ENCODE data around the gene ANKRD12. TPM values are rescaled to one million over a fixed set of nuclear protein-coding genes. Genes with fewer than 3 reads are reported as not detected.
"Not testable (repeated sequence)": the region's sequence is repeated elsewhere in the genome, so short reads cannot be mapped to it uniquely, and the experiment has no call there.

ANKRD12 gene
- total and polyA plus RNA-seq, 2 donors (not counting 1 experiment from before 2014, with no cell fraction given), result 13.0 to 53.3 TPM

DNA sequence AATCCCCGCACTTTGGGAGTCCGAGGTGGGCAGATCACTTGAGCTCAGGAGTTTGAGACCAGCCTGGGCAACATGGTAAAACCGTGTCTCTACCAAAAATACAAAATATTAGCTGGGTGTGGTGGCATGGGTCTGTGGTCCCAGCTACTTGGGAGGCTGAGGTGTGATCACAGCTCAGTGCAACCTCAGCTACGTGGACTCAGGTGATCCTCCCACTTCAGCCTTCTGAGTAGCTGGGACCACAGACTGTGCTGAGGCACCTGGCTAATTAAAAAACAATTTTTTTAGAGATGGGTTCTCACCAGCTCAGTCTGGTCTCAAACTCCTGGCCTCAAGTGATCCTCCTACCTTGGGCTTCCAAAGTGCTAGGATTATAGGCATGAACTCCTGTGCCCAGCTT lies 23.4 kb downstream of the ANKRD12 start:
- Histone ChIP-seq H3K79me2 (ENCODE audit: control insufficient read depth, insufficient read depth, low read length) (peaks cover 80% of the 10 kb centered on the region), H3K9me3 (ENCODE audit: control insufficient read depth, insufficient read depth, low read depth, low read length) (no peaks in the 10 kb centered on the region), H3K4me2 (ENCODE audit: extremely low read depth, insufficient read depth, low read length) (no peak overlapping the region), H3K36me3 (ENCODE audit: control insufficient read depth, insufficient read depth, low read length) (no peaks in the 10 kb centered on the region), H3K27ac (ENCODE audit: insufficient read depth, low read length) (no peak overlapping the region), H3K4me1 (ENCODE audit: control insufficient read depth, extremely low read depth, insufficient read depth, low read length) (no peaks in the 10 kb centered on the region), H3K27me3 (ENCODE audit: control insufficient read depth, insufficient read depth, low read length) (no peaks in the 10 kb centered on the region), H4K20me1 (ENCODE audit: control insufficient read depth, extremely low read depth, insufficient read depth, low read length) (no peaks in the 10 kb centered on the region), H2AFZ (ENCODE audit: low read length) (no peak overlapping the region), H3K9ac (ENCODE audit: insufficient read depth, low read length) (no peak overlapping the region), H3K4me3 (replicated peaks in 1 of 4; ENCODE audit: control extremely low read depth in 1 of 4, insufficient read depth in 1 of 4, low read depth in 3 of 4, low read length in 4 of 4) (no peak overlapping the region)
- TF ChIP-seq EZH2 (IDR thresholded peaks at IDR 0.05; ENCODE audit: low read length, missing control alignments), result no peak
- TF ChIP-seq, protein P1, sequence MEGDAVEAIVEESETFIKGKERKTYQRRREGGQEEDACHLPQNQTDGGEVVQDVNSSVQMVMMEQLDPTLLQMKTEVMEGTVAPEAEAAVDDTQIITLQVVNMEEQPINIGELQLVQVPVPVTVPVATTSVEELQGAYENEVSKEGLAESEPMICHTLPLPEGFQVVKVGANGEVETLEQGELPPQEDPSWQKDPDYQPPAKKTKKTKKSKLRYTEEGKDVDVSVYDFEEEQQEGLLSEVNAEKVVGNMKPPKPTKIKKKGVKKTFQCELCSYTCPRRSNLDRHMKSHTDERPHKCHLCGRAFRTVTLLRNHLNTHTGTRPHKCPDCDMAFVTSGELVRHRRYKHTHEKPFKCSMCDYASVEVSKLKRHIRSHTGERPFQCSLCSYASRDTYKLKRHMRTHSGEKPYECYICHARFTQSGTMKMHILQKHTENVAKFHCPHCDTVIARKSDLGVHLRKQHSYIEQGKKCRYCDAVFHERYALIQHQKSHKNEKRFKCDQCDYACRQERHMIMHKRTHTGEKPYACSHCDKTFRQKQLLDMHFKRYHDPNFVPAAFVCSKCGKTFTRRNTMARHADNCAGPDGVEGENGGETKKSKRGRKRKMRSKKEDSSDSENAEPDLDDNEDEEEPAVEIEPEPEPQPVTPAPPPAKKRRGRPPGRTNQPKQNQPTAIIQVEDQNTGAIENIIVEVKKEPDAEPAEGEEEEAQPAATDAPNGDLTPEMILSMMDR (conservative IDR thresholded peaks at IDR 0.05 in 1 of 2, IDR thresholded peaks at IDR 0.05 in 1 of 2; ENCODE audit: low read depth in 1 of 2, low read length in 2 of 2), result no peak
- DNase-seq (ENCODE audit: low read depth in 2 of 2), result no peak

DNA sequence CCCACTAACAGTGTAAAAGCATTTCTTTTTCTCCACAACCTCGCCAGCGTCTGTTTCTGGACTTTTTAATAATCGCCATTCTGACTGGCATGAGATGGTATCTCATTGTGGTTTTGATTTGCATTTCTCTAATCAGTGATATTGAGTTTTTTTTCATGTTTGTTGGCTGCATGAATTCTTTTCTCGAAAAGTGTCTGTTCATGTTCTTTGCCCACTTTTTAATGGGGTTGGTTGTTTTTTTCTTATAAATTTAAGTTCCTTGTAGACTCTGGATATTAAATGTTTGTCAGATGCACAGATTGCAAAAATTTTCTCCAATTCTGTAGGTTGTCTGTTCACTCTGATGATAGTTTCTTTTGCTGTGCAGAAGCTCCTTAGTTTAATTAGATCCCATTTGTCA lies 26.1 kb downstream of the ANKRD12 start:
- H3K27ac ChIP-seq (ENCODE audit: insufficient read depth, low read length); H3K4me1 ChIP-seq (ENCODE audit: control insufficient read depth, extremely low read depth, insufficient read depth, low read length); H3K36me3 ChIP-seq (ENCODE audit: control insufficient read depth, insufficient read depth, low read length); H2AFZ ChIP-seq (ENCODE audit: low read length); DNase-seq (ENCODE audit: low read depth in 2 of 2); H3K4me3 ChIP-seq (replicated peaks in 1 of 4; ENCODE audit: control extremely low read depth in 1 of 4, insufficient read depth in 1 of 4, low read depth in 3 of 4, low read length in 4 of 4); H3K4me2 ChIP-seq (ENCODE audit: extremely low read depth, insufficient read depth, low read length); H3K9ac ChIP-seq (ENCODE audit: insufficient read depth, low read length); H3K27me3 ChIP-seq (ENCODE audit: control insufficient read depth, insufficient read depth, low read length); H4K20me1 ChIP-seq (ENCODE audit: control insufficient read depth, extremely low read depth, insufficient read depth, low read length); H3K9me3 ChIP-seq (ENCODE audit: control insufficient read depth, insufficient read depth, low read depth, low read length): not testable (repeated sequence)
- peaks cover 63% of the 10 kb centered on the region for H3K79me2 ChIP-seq (ENCODE audit: control insufficient read depth, insufficient read depth, low read length)

DNA sequence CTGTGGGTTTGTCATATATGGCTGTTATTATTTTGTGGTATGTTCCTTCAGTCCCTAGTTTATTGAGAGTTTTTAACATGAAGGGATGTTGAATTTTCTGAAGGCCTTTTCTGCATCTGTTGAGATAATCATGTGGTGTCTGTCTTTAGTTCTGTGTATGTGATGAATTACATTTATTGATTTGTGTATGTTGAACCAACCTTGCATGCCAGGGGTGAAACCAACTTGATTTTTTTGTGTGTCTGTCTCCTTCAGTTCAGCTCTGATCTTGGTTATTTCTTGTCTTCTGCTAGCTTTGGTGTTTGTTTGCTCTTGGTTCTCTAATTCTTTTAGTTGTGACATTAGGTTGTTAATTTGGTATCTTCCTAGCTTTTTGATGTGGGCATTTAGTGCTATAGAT lies 27.6 kb downstream of the ANKRD12 start:
- H3K79me2 ChIP-seq (ENCODE audit: control insufficient read depth, insufficient read depth, low read length), result peaks cover 50% of the 10 kb centered on the region
- not testable (repeated sequence) for H3K4me1 ChIP-seq (ENCODE audit: control insufficient read depth, extremely low read depth, insufficient read depth, low read length); H3K4me2 ChIP-seq (ENCODE audit: extremely low read depth, insufficient read depth, low read length); H3K27me3 ChIP-seq (ENCODE audit: control insufficient read depth, insufficient read depth, low read length); H4K20me1 ChIP-seq (ENCODE audit: control insufficient read depth, extremely low read depth, insufficient read depth, low read length); H3K27ac ChIP-seq (ENCODE audit: insufficient read depth, low read length); H3K9me3 ChIP-seq (ENCODE audit: control insufficient read depth, insufficient read depth, low read depth, low read length); H3K4me3 ChIP-seq (replicated peaks in 1 of 4; ENCODE audit: control extremely low read depth in 1 of 4, insufficient read depth in 1 of 4, low read depth in 3 of 4, low read length in 4 of 4); H3K9ac ChIP-seq (ENCODE audit: insufficient read depth, low read length); H2AFZ ChIP-seq (ENCODE audit: low read length); H3K36me3 ChIP-seq (ENCODE audit: control insufficient read depth, insufficient read depth, low read length); DNase-seq (ENCODE audit: low read depth in 2 of 2)

DNA sequence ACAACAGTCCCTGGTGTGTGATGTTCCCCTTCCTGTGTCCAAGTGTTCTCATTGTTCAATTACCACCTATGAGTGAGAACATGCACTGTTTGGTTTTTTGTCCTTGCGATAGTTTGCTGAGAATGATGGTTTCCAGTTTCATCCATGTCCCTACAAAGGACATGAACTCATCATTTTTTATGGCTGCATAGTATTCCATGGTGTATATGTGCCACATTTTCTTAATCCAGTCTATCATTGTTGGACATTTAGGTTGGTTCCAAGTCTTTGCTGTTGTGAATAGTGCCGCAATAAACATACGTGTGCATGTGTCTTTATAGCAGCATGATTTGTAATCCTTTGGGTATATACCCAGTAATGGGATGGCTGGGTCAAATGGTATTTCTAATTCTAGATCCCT lies 29.3 kb downstream of the ANKRD12 start:
- H2AFZ ChIP-seq (ENCODE audit: low read length); H3K4me1 ChIP-seq (ENCODE audit: control insufficient read depth, extremely low read depth, insufficient read depth, low read length): not testable (repeated sequence)
- H3K79me2 ChIP-seq (ENCODE audit: control insufficient read depth, insufficient read depth, low read length), result peaks cover 38% of the 10 kb centered on the region

DNA sequence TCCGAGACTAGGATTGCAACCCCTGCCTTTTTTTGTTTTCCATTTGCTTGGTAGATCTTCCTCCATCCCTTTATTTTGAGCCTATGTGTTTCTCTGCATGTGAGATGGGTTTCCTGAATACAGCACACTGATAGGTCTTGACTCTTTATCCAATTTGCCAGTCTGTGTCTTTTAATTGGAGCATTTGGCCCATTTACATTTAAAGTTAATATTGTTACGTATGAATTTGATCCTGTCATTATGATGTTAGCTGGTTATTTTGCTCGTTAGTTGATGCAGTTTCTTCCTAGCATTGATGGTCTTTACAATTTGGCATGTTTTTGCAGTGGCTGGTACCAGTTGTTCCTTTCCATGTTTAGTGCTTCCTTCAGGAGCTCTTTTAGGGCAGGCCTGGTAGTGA lies 32.9 kb downstream of the ANKRD12 start:
- H3K36me3 ChIP-seq (ENCODE audit: control insufficient read depth, insufficient read depth, low read length); H4K20me1 ChIP-seq (ENCODE audit: control insufficient read depth, extremely low read depth, insufficient read depth, low read length); H3K4me1 ChIP-seq (ENCODE audit: control insufficient read depth, extremely low read depth, insufficient read depth, low read length); H2AFZ ChIP-seq (ENCODE audit: low read length); H3K9me3 ChIP-seq (ENCODE audit: control insufficient read depth, insufficient read depth, low read depth, low read length); H3K27ac ChIP-seq (ENCODE audit: insufficient read depth, low read length); H3K27me3 ChIP-seq (ENCODE audit: control insufficient read depth, insufficient read depth, low read length); H3K4me2 ChIP-seq (ENCODE audit: extremely low read depth, insufficient read depth, low read length); H3K4me3 ChIP-seq (replicated peaks in 1 of 4; ENCODE audit: control extremely low read depth in 1 of 4, insufficient read depth in 1 of 4, low read depth in 3 of 4, low read length in 4 of 4); DNase-seq (ENCODE audit: low read depth in 2 of 2); H3K9ac ChIP-seq (ENCODE audit: insufficient read depth, low read length): not testable (repeated sequence)
- H3K79me2 ChIP-seq (ENCODE audit: control insufficient read depth, insufficient read depth, low read length), result peaks cover 37% of the 10 kb centered on the region

More for the DNA sequence above, 29.3 kb downstream of the ANKRD12 start:
- not testable (repeated sequence) for H3K9me3 ChIP-seq (ENCODE audit: control insufficient read depth, insufficient read depth, low read depth, low read length); H3K27ac ChIP-seq (ENCODE audit: insufficient read depth, low read length); H3K9ac ChIP-seq (ENCODE audit: insufficient read depth, low read length); H4K20me1 ChIP-seq (ENCODE audit: control insufficient read depth, extremely low read depth, insufficient read depth, low read length); H3K4me2 ChIP-seq (ENCODE audit: extremely low read depth, insufficient read depth, low read length); H3K4me3 ChIP-seq (replicated peaks in 1 of 4; ENCODE audit: control extremely low read depth in 1 of 4, insufficient read depth in 1 of 4, low read depth in 3 of 4, low read length in 4 of 4); DNase-seq (ENCODE audit: low read depth in 2 of 2); H3K27me3 ChIP-seq (ENCODE audit: control insufficient read depth, insufficient read depth, low read length); H3K36me3 ChIP-seq (ENCODE audit: control insufficient read depth, insufficient read depth, low read length)

DNA sequence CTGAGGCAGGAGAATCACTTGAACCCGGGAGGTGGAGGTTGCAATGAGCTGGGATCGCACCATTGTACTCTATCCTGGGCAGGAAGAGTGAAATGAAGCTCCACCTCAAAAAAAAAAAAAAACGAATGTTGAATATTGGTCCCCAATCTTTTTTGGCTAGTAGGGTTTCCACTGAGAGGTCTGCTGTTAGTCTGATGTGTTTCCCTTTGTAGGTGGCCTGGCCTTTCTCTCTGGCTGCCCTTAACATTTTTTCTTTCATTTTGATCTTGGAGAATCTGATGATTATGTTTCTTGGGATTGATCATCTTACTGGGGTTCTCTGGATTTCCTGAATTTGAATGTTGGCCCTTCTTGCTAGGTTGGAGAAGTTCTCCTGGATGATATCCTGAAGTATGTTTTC lies 35.3 kb downstream of the ANKRD12 start:
- peaks cover 43% of the 10 kb centered on the region for H3K79me2 ChIP-seq (ENCODE audit: control insufficient read depth, insufficient read depth, low read length)
- H3K9ac ChIP-seq (ENCODE audit: insufficient read depth, low read length); H4K20me1 ChIP-seq (ENCODE audit: control insufficient read depth, extremely low read depth, insufficient read depth, low read length); H3K27ac ChIP-seq (ENCODE audit: insufficient read depth, low read length); DNase-seq (ENCODE audit: low read depth in 2 of 2); H3K4me1 ChIP-seq (ENCODE audit: control insufficient read depth, extremely low read depth, insufficient read depth, low read length); H3K36me3 ChIP-seq (ENCODE audit: control insufficient read depth, insufficient read depth, low read length); H3K9me3 ChIP-seq (ENCODE audit: control insufficient read depth, insufficient read depth, low read depth, low read length); H3K4me2 ChIP-seq (ENCODE audit: extremely low read depth, insufficient read depth, low read length); H3K27me3 ChIP-seq (ENCODE audit: control insufficient read depth, insufficient read depth, low read length); H3K4me3 ChIP-seq (replicated peaks in 1 of 4; ENCODE audit: control extremely low read depth in 1 of 4, insufficient read depth in 1 of 4, low read depth in 3 of 4, low read length in 4 of 4); H2AFZ ChIP-seq (ENCODE audit: low read length): not testable (repeated sequence)
